Prostate gland (tissue), 2 donors: ENCODE results near the gene ASS1. TPM values are rescaled to one million over a fixed set of nuclear protein-coding genes. Genes with fewer than 3 reads are reported as not detected.

Experiments used
- DNase-seq: peaks from one replicate; pipeline ENCODE4 v3.0.0-alpha.2; 2019; ENCODE audit warnings: low spot score
- H3K27ac ChIP-seq, 2 donors: fragments of 200-600 bp; sonication (generic); 2 replicates each; pipeline ENCODE4 v1.5.1; 2017 to 2019
- H3K27me3 ChIP-seq: fragments of 200-600 bp; sonication (generic); replicated peaks from 2 replicates; pipeline ENCODE4 v1.5.1; 2019; ENCODE audit not compliant: insufficient read depth
- H3K36me3 ChIP-seq, 2 donors: fragments of 200-600 bp; sonication (generic); 1 replicate in 1 of 2; 2 replicates in 1 of 2; pipeline versions ENCODE4 v1.5.1 to v1.8.1; 2017 to 2019
- H3K4me1 ChIP-seq: fragments of 200-600 bp; sonication (generic); replicated peaks from 2 replicates; pipeline ENCODE4 v1.5.1; 2019
- H3K4me3 ChIP-seq, 2 donors: fragments of 200-600 bp; sonication (generic); 2 replicates each; pipeline ENCODE4 v1.5.1; 2017 to 2019
- H3K9me3 ChIP-seq: fragments of 200-600 bp; sonication (generic); 2 replicates; pipeline ENCODE4 v1.5.1; 2017
- POLR2A ChIP-seq: fragments of 450-650 bp; IDR thresholded peaks from one replicate; pipeline ENCODE4 v1.6.1; 2016; ENCODE audit warnings: antibody characterized with exemption, mild to moderate bottlenecking
- POLR2AphosphoS5 ChIP-seq: sonication (generic); formaldehyde crosslinking; IDR thresholded peaks from one replicate; pipeline ENCODE4 v1.6.1; 2017; ENCODE audit warnings: antibody characterized with exemption
- WGBS: methylation state at CpG from one replicate; pipeline ENCODE4 v1.1.5; 2018; 5-methylcytosine and 5-hydroxymethylcytosine counted together
- intact Hi-C: fragments of 100-400 bp; cut with DNase I; formaldehyde crosslinking; loops from one replicate; pipeline ENCODE4 v1.14.2; 2022
- total RNA-seq, 2 donors: library from RNA; depleted of rRNA; stranded (reverse); fragments of >200 nt; gene quantifications; one replicate each; pipeline ENCODE4 v1.1.0, GENCODE V29; 2016
- TF ChIP-seq, protein P1 (sequence below), 4 experiments: fragments of 200-600 bp in 2 of 4; fragments of 450-650 bp in 2 of 4; sonication (generic) in 2 of 4; IDR thresholded peaks; 1 replicate in 3 of 4; 2 replicates in 1 of 4; pipeline ENCODE4 v1.5.1; 2016 to 2019; ENCODE audit warnings: antibody characterized with exemption in 4 of 4, mild to moderate bottlenecking in 2 of 4, moderate library complexity in 2 of 4

The ASS1 gene
- total RNA-seq, 2 donors from 2014 or later: 59.4 to 228 TPM

DNA sequence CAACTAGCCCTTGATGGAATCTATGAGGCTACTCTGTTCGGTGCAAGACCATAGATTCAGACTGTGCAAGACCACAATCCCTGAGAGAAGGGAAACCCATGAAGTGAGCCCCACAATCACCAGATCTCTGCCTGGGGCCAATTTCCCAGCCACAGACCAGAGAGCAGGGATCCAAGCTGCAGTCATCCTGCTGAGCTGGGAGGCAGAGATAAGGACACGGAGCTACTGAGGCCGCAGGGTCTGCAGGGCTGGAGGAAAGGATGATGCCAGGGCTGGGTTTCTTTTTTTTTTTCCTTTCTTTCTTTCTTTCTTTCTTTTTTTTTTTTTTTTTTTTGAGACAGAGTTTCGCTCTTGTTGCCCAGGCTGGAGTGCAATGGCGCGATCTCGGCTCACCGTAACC is 86.9 kb downstream of the ASS1 start:
- H3K4me1 ChIP-seq: no peaks in the 10 kb centered on the region
- H3K27ac ChIP-seq: no peak overlapping the region
- TF ChIP-seq, protein P1, sequence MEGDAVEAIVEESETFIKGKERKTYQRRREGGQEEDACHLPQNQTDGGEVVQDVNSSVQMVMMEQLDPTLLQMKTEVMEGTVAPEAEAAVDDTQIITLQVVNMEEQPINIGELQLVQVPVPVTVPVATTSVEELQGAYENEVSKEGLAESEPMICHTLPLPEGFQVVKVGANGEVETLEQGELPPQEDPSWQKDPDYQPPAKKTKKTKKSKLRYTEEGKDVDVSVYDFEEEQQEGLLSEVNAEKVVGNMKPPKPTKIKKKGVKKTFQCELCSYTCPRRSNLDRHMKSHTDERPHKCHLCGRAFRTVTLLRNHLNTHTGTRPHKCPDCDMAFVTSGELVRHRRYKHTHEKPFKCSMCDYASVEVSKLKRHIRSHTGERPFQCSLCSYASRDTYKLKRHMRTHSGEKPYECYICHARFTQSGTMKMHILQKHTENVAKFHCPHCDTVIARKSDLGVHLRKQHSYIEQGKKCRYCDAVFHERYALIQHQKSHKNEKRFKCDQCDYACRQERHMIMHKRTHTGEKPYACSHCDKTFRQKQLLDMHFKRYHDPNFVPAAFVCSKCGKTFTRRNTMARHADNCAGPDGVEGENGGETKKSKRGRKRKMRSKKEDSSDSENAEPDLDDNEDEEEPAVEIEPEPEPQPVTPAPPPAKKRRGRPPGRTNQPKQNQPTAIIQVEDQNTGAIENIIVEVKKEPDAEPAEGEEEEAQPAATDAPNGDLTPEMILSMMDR (IDR thresholded peaks at IDR 0.05): no peak
- TF ChIP-seq POLR2AphosphoS5: no peak
- no peak for TF ChIP-seq POLR2A
- WGBS: 95% methylated on average over 8 of the region's 8 CpGs
- H3K27me3 ChIP-seq: no peaks in the 10 kb centered on the region
- intact Hi-C loops: no loop called here
- no peak overlapping the region for H3K4me3 ChIP-seq
- H3K9me3 ChIP-seq: no peaks in the 10 kb centered on the region
- no peak for DNase-seq
- no peaks in the 10 kb centered on the region for H3K36me3 ChIP-seq

DNA sequence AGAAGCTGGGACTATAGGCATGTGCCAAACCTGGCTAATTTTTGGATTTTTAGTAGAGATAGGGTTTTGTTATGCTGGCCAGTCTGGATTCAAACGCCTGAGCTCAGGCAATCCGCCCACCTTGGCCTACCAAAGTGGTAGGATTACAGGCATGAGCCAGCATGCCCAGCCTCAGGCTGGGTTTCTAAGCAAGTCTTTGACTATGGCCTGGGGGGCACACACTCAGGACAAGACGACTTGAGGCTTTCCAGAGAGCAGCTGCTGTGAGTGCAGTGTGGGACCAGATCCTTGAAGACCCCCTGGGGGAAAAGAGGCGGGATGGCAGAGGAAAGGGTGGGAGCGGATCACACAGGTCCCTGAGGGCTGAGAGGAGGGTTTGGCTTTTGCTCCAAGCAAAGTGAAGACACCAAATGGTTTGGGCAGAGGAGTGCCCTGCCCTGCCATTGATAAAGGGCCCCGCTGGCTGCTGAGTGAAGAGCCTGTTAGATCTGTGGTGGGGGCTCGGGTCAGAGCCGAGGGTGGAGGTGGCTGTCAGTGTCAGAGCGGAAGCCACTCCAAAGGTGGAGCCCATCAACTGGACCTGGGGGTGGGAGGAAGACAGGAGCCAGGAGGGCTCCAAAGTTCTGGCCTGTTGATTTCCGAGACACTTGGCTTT is 87.8 kb downstream of the ASS1 start:
- intact Hi-C loops: no loop called here
- TF ChIP-seq POLR2A: no peak
- TF ChIP-seq, protein P1 (IDR thresholded peaks at IDR 0.05): no peak
- no peak for TF ChIP-seq POLR2AphosphoS5
- Histone ChIP-seq H3K27me3 (no peaks in the 10 kb centered on the region), H3K4me1 (no peaks in the 10 kb centered on the region), H3K27ac (no peak overlapping the region), H3K36me3 (no peaks in the 10 kb centered on the region), H3K4me3 (no peak overlapping the region), H3K9me3 (no peaks in the 10 kb centered on the region)
- no peak for DNase-seq
- WGBS: 73% methylated on average over 10 of the region's 10 CpGs

DNA sequence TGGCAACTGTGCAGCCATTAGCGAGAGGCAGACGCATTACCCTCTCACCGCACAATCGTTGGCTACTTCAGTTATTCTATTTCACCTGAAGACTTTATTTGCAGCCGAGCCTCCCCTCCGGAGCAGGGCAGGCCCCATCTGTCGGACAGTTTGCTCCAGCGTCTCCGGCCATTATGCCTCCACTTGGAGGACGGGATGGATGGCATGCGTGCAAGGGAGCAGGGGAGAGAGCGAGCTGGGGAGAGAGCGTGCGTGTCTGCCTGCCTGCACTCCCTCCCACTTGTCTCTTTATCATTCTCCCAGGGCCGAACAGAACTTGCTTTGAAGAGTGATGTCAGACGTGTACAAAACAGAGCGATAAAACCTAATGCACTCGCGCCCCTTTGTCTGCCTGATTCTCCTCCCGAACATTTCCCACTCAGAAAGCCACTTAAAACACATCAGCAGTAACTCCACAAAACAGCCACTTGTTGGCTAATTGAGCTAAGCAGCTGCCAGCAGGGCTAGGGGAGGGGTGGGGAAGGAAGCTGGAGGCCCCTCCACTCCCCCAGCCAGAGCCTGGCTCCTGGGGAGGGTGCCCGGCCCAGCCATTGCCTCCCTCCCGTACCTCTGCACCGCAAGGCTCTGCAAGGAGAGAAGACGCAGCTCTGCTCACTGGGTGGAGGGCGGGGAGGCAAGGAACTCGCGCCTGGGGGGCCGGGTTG is 91.2 kb downstream of the ASS1 start:
- DNase-seq: peak; percentile 8
- no peaks in the 10 kb centered on the region for H3K36me3 ChIP-seq
- TF ChIP-seq, protein P1 (IDR thresholded peaks at IDR 0.05): no peak
- TF ChIP-seq POLR2A: no peak
- TF ChIP-seq POLR2AphosphoS5: no peak
- no peak overlapping the region for H3K4me3 ChIP-seq
- H3K4me1 ChIP-seq: no peaks in the 10 kb centered on the region
- no peaks in the 10 kb centered on the region for H3K9me3 ChIP-seq
- WGBS: 13% methylated on average over 28 of the region's 28 CpGs
- no peaks in the 10 kb centered on the region for H3K27me3 ChIP-seq
- no peak overlapping the region for H3K27ac ChIP-seq
- intact Hi-C loops: no loop called here

DNA sequence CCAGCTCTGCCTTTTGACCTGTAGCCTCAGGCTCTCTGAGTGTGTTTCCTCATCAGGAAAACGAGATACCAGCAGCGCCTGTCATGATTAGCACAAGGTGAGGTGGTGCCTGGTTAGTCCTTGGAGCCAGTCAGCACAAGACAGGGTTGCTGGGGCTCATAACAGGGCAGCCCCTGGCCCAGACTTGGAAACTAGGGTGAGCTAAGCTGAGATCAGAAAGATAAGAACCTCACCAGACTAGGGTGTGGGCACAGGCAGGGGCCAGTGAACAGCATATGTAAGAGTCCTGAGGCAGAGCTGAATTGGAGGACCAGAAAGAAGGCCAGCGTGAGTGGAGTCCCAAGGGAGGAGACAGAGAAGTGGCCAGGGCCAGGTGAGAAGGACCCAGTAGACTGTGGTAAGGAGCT is 91.9 kb downstream of the ASS1 start:
- H3K9me3 ChIP-seq: no peaks in the 10 kb centered on the region
- DNase-seq: no peak
- WGBS: 78% methylated on average over 3 of the region's 3 CpGs
- TF ChIP-seq POLR2A (no peak), POLR2AphosphoS5 (no peak)
- no peaks in the 10 kb centered on the region for H3K27me3 ChIP-seq
- no peaks in the 10 kb centered on the region for H3K4me1 ChIP-seq
- H3K36me3 ChIP-seq: no peaks in the 10 kb centered on the region
- intact Hi-C loops: no loop called here
- H3K4me3 ChIP-seq: no peak overlapping the region
- no peak overlapping the region for H3K27ac ChIP-seq

DNA sequence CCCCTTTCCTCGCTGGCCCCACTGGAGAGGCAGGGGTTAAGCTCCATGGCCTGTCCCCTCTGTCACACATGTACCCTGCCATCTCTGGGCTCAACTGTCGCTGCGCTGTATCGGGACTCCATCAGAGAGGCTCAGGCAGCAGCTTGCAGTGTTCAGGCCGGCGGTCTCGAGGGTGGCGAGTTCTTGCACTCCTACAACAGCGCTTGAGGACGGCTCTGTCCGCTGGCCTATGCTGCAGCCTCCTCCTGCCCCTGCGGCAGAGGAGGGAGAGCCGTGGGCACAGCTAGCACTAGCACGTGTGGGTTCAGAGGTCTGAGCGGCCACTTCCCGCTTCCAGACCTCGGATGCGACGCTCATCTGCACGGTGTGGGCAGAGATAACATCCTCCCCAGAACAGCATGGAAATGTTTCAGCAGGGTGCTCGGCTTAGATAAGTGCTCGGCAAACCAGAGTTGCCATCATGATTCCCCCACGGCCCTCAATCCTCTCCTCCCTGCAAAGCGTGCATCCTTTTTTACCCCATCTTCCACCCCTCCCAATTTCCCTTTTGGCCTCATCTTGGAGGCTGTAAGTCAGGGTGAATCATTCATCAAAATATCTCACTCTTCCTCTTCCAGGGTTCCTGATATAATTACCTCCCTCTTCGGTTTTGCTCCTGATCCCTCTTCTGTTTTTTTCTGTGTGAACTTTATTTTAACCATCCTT is 92.7 kb downstream of the ASS1 start:
- Histone ChIP-seq H3K9me3 (no peaks in the 10 kb centered on the region), H3K4me3 (no peak overlapping the region), H3K27me3 (no peaks in the 10 kb centered on the region), H3K4me1 (no peaks in the 10 kb centered on the region), H3K27ac (no peak overlapping the region), H3K36me3 (no peaks in the 10 kb centered on the region)
- WGBS: 55% methylated on average over 23 of the region's 25 CpGs
- intact Hi-C loops: no loop called here
- DNase-seq: no peak
- TF ChIP-seq, protein P1 (IDR thresholded peaks at IDR 0.05): no peak
- TF ChIP-seq POLR2AphosphoS5: no peak
- TF ChIP-seq POLR2A: no peak
